ENCODE data around the gene PPP4R2. TPM values are rescaled to one million over a fixed set of nuclear protein-coding genes. Genes with fewer than 3 reads are reported as not detected.

The PPP4R2 gene
- total and polyA plus RNA-seq, 3 donors from 2014 or later = 38.1 to 68.2 (median 67.7) TPM

GRCh38 chr3:73031573-73032103 is 35.0 kb downstream of the PPP4R2 start:
- H3K4me3 ChIP-seq = no peak overlapping the region
- TF ChIP-seq CTCF (IDR thresholded peaks at IDR 0.05) = no peak
- no peak for TF ChIP-seq POLR2A (IDR thresholded peaks at IDR 0.05)
- intact Hi-C loops (cut with DNase I; ENCODE audit: low total_unique reads) = no loop called here
- H3K4me1 ChIP-seq = peaks cover 14% of the 10 kb centered on the region
- DNase-seq = no peak
- H3K9me3 ChIP-seq = no peaks in the 10 kb centered on the region
- 40 to 42% methylated on average over 2 of the region's 2 CpGs for WGBS, 2 donors
- H3K27ac ChIP-seq = no peak overlapping the region
- no peaks in the 10 kb centered on the region for H3K27me3 ChIP-seq
- no peaks in the 10 kb centered on the region for H3K36me3 ChIP-seq (ENCODE audit: low read depth, missing control alignments)

- H3K4me3 ChIP-seq = no peak overlapping the region
- no peak for DNase-seq
- intact Hi-C loops (cut with DNase I; ENCODE audit: low total_unique reads) = no loop called here
- WGBS, 2 donors = 51 to 59% methylated on average over 3 of the region's 3 CpGs
- TF ChIP-seq POLR2A (IDR thresholded peaks at IDR 0.05) = no peak
- no peak for TF ChIP-seq CTCF (IDR thresholded peaks at IDR 0.05)
- no peak overlapping the region for H3K27ac ChIP-seq
- no peaks in the 10 kb centered on the region for H3K36me3 ChIP-seq (ENCODE audit: low read depth, missing control alignments)
- H3K4me1 ChIP-seq = peaks cover 14% of the 10 kb centered on the region
- no peaks in the 10 kb centered on the region for H3K27me3 ChIP-seq
- no peaks in the 10 kb centered on the region for H3K9me3 ChIP-seq
Measured at GRCh38 chr3:73036694-73037591, 40.3 kb downstream of the PPP4R2 start.

GRCh38 chr3:73041537-73041936 is 44.9 kb downstream of the PPP4R2 start:
- Histone ChIP-seq H3K4me3 (no peak overlapping the region), H3K4me1 (peaks cover 18% of the 10 kb centered on the region), H3K27ac (peak overlapping the region in 1 of 2 donors; percentile 31), H3K27me3 (no peaks in the 10 kb centered on the region), H3K36me3 (ENCODE audit: low read depth, missing control alignments) (no peaks in the 10 kb centered on the region), H3K9me3 (no peaks in the 10 kb centered on the region)
- TF ChIP-seq CTCF (IDR thresholded peaks at IDR 0.05) = no peak
- no peak for TF ChIP-seq POLR2A (IDR thresholded peaks at IDR 0.05)
- intact Hi-C loops (cut with DNase I; ENCODE audit: low total_unique reads) = no loop called here
- WGBS, 2 donors = 31 to 47% methylated on average over 3 of the region's 3 CpGs
- no peak for DNase-seq

GRCh38 chr3:73043414-73043813 is 46.8 kb downstream of the PPP4R2 start:
- H3K36me3 ChIP-seq (ENCODE audit: low read depth, missing control alignments) = no peaks in the 10 kb centered on the region
- H3K4me1 ChIP-seq = peaks cover 7% of the 10 kb centered on the region
- H3K4me3 ChIP-seq = no peak overlapping the region
- 60 to 65% methylated on average over 1 of the region's 1 CpG for WGBS, 2 donors
- intact Hi-C loops (cut with DNase I; ENCODE audit: low total_unique reads) = no loop called here
- TF ChIP-seq POLR2A (IDR thresholded peaks at IDR 0.05) (no peak), CTCF (IDR thresholded peaks at IDR 0.05) (no peak)
- H3K9me3 ChIP-seq = no peaks in the 10 kb centered on the region
- H3K27me3 ChIP-seq = no peaks in the 10 kb centered on the region
- DNase-seq = no peak
- H3K27ac ChIP-seq = no peak overlapping the region
